Measurements from ENCODE around the gene PRICKLE4. TPM values are rescaled to one million over a fixed set of nuclear protein-coding genes. Genes with fewer than 3 reads are reported as not detected.

Gene PRICKLE4
- polyA plus RNA-seq, 1 experiment, result not detected

GRCh38 chr6:41774841-41775240 is 5.7 kb upstream of the PRICKLE4 start:
- Histone ChIP-seq H3K27ac (ENCODE audit: low read depth, low read length) (no peak overlapping the region), H3K27me3 (ENCODE audit: control insufficient read depth, insufficient read depth, low read length) (no peaks in the 10 kb centered on the region), H3K9me3 (ENCODE audit: control insufficient read depth, insufficient read depth, low read length) (no peaks in the 10 kb centered on the region; the same call in 1 of the 2 replicates), H3K4me3 (ENCODE audit: low read depth, low read length) (no peak overlapping the region)
- ChIA-PET POLR2A (no interaction called here), CTCF (interaction anchor here (0.9 to 4.6 kb wide), 9 partner anchors 8 to 408 kb away, joined by 3 to 37 read pairs (median 4); partner anchors contain the start of gene TOMM6)
- DNase-seq (ENCODE audit: low read depth, low spot score), result no peak
- TF ChIP-seq CTCF (IDR thresholded peaks at IDR 0.05; ENCODE audit: low read depth, low read length), result no peak

- Histone ChIP-seq H3K27me3 (ENCODE audit: control insufficient read depth, insufficient read depth, low read length) (no peaks in the 10 kb centered on the region), H3K4me3 (ENCODE audit: low read depth, low read length) (no peak overlapping the region), H3K27ac (ENCODE audit: low read depth, low read length) (no peak overlapping the region), H3K9me3 (ENCODE audit: control insufficient read depth, insufficient read depth, low read length) (no peaks in the 10 kb centered on the region; the same call in 1 of the 2 replicates)
- CTCF ChIA-PET, result interaction anchor here (0.7 to 4.6 kb wide), 12 partner anchors 9 to 408 kb away, joined by 3 to 37 read pairs (median 4); partner anchors contain the start of gene TOMM6
- TF ChIP-seq CTCF (IDR thresholded peaks at IDR 0.05; ENCODE audit: low read depth, low read length), result no peak
- POLR2A ChIA-PET, result no interaction called here
- no peak for DNase-seq (ENCODE audit: low read depth, low spot score)
Measured at GRCh38 chr6:41775293-41775882, 5.2 kb upstream of the PRICKLE4 start.

GRCh38 chr6:41777551-41778285 is 2.9 kb upstream of the PRICKLE4 start:
- CTCF ChIA-PET, result interaction anchor here (1.0 to 4.6 kb wide), 8 partner anchors 9 to 410 kb away, joined by 3 to 37 read pairs (median 10); partner anchors contain the start of gene TOMM6
- H3K27ac ChIP-seq (ENCODE audit: low read depth, low read length), result no peak overlapping the region
- POLR2A ChIA-PET, result no interaction called here
- H3K27me3 ChIP-seq (ENCODE audit: control insufficient read depth, insufficient read depth, low read length), result no peaks in the 10 kb centered on the region
- TF ChIP-seq CTCF (IDR thresholded peaks at IDR 0.05; ENCODE audit: low read depth, low read length), result no peak
- H3K9me3 ChIP-seq (ENCODE audit: control insufficient read depth, insufficient read depth, low read length), result no peaks in the 10 kb centered on the region
- no peak overlapping the region for H3K4me3 ChIP-seq (ENCODE audit: low read depth, low read length)
- no peak for DNase-seq (ENCODE audit: low read depth, low spot score)

- H3K27ac ChIP-seq (ENCODE audit: low read depth, low read length), result no peak overlapping the region
- no peaks in the 10 kb centered on the region for H3K27me3 ChIP-seq (ENCODE audit: control insufficient read depth, insufficient read depth, low read length)
- DNase-seq (ENCODE audit: low read depth, low spot score), result no peak
- peak overlapping the region; percentile 78 for H3K4me3 ChIP-seq (ENCODE audit: low read depth, low read length)
- TF ChIP-seq CTCF (IDR thresholded peaks at IDR 0.05; ENCODE audit: low read depth, low read length), result no peak
- POLR2A ChIA-PET, result no interaction called here
- CTCF ChIA-PET, result interaction anchor here (1.0 to 4.6 kb wide), 4 partner anchors 8 to 411 kb away, joined by 3 to 37 read pairs (median 10); partner anchors contain the start of gene TOMM6
- no peaks in the 10 kb centered on the region for H3K9me3 ChIP-seq (ENCODE audit: control insufficient read depth, insufficient read depth, low read length)
Measured at GRCh38 chr6:41778895-41779294, 1.7 kb upstream of the PRICKLE4 start.

- POLR2A ChIA-PET, result no interaction called here
- Histone ChIP-seq H3K4me3 (ENCODE audit: low read depth, low read length) (peak overlapping the region; percentile 78), H3K27me3 (ENCODE audit: control insufficient read depth, insufficient read depth, low read length) (no peaks in the 10 kb centered on the region), H3K27ac (ENCODE audit: low read depth, low read length) (no peak overlapping the region), H3K9me3 (ENCODE audit: control insufficient read depth, insufficient read depth, low read length) (no peaks in the 10 kb centered on the region)
- no peak for DNase-seq (ENCODE audit: low read depth, low spot score)
- no peak for TF ChIP-seq CTCF (IDR thresholded peaks at IDR 0.05; ENCODE audit: low read depth, low read length)
- CTCF ChIA-PET, result interaction anchor here (0.6 to 0.7 kb wide), 6 partner anchors 10 to 383 kb away, joined by 3 to 9 read pairs (median 4); partner anchors contain the start of gene TAF8
Measured at GRCh38 chr6:41779336-41779735, 1.2 kb upstream of the PRICKLE4 start.
